Body of pancreas (tissue), 4 donors: ENCODE data around the gene DAPK1.

Source experiments
- POLR2A ChIP-seq, 3 donors: fragments of 450-650 bp; IDR thresholded peaks; one replicate each; pipeline ENCODE4 v1.6.1; 2016; ENCODE audit warnings: antibody characterized with exemption in 3 of 3, mild to moderate bottlenecking in 2 of 3
- TF ChIP-seq, protein P1 (sequence below), 7 experiments: fragments of 450-650 bp in 4 of 7; fragments of 200-600 bp in 3 of 7; sonication (generic) in 3 of 7; IDR thresholded peaks; one replicate each; pipeline ENCODE4 v1.5.1; 2016 to 2019; ENCODE audit warnings: antibody characterized with exemption in 7 of 7

DNA sequence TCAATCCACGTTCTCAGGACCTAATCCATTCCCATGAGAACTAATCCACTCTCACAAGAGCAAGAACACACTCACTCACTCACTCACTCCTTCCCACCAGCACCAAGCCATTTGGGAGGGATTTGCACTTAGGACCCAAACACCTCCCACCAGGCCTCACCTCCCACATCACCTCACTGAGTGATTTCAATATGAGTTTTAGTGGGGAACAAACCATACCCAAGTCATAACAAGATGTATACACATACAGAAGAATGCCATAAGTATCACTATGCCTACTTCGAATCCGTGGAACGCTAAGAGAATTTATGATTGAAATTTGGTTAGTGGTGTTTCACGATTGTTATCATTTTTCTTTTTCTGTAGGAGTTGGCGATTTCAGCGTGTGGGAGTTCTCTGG, 199.0 kb downstream of the DAPK1 start:
- TF ChIP-seq, protein P1, sequence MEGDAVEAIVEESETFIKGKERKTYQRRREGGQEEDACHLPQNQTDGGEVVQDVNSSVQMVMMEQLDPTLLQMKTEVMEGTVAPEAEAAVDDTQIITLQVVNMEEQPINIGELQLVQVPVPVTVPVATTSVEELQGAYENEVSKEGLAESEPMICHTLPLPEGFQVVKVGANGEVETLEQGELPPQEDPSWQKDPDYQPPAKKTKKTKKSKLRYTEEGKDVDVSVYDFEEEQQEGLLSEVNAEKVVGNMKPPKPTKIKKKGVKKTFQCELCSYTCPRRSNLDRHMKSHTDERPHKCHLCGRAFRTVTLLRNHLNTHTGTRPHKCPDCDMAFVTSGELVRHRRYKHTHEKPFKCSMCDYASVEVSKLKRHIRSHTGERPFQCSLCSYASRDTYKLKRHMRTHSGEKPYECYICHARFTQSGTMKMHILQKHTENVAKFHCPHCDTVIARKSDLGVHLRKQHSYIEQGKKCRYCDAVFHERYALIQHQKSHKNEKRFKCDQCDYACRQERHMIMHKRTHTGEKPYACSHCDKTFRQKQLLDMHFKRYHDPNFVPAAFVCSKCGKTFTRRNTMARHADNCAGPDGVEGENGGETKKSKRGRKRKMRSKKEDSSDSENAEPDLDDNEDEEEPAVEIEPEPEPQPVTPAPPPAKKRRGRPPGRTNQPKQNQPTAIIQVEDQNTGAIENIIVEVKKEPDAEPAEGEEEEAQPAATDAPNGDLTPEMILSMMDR (IDR thresholded peaks at IDR 0.05) = no peak
- no peak for TF ChIP-seq POLR2A (IDR thresholded peaks at IDR 0.05)
